NCI-H2227 (cell line): ENCODE results near the gene PPP1R13B.
"Not testable (repeated sequence)": the region's sequence is repeated elsewhere in the genome, so short reads cannot be mapped to it uniquely, and the experiment has no call there.

Experiments used
- DNase-seq: peaks from one replicate; lab custom pipeline; 2025; ENCODE audit not compliant: unreplicated experiment; lab: John Stamatoyannopoulos, UW

PPP1R13B gene

DNA sequence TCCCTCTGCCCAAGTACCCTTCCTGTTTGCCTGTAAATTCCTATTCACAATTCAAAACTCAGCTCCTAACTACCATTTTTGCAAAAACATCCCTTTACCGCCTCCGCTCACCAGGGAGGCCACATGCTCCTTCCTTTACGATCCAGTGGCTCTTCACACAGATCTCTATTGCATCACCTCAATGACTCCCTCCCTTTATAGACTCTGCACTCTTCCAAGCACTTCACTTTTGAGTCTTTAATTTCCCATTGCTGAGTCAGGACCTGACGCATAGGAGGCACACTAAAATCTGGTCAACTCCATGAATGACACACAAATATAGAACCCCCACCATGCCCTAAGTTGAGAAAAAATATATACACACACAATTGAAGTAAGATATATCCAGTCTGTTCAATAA is 45.9 kb downstream of the PPP1R13B start:
- peak; percentile 49 for DNase-seq

GRCh38 chr14:103793192-103793591 is 54.2 kb downstream of the PPP1R13B start:
- not testable (repeated sequence) for DNase-seq

DNA sequence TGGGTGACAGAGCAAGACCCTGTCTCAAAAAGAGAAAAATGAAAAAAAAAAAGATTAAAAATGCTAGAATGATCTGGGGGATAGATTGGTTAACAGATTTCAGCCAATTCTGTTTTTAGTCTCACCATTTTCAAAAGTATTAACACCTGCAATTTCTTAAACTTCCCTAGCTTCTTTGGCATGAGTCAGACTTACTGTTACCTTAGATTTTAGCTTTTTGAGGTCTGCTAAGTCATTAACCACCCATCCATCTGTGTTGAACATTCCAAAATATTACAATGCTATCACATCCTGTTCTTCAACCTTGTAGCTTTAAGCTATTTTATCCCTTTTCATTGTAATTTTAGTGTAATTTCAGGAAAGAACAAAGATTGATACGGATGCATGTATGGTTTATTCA is 59.3 kb downstream of the PPP1R13B start:
- no peak for DNase-seq

DNA sequence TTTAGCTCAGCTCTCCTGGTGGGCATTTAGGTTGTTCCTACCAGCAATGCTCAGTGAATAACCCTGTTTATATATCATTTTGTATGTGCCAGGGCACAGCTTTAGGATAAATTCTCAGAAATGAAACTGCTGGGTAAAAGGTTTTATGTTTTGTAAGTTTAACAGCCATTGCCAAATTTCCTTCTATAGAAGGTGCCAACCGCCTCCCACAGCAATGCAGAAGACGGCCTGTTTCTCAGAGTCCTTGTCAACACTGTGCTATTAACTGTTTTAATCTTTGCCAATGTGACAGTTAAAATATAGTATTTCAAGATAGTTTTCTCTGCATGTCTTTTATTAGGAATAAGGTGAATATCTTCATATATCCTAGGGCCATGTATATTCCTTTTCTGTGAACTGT is 65.0 kb downstream of the PPP1R13B start:
- no peak for DNase-seq

GRCh38 chr14:103776319-103776718 is 71.1 kb downstream of the PPP1R13B start:
- not testable (repeated sequence) for DNase-seq

- DNase-seq = no peak
Measured at GRCh38 chr14:103775506-103775905, 71.9 kb downstream of the PPP1R13B start.

GRCh38 chr14:103773521-103773920 is 73.9 kb downstream of the PPP1R13B start:
- no peak for DNase-seq

- no peak for DNase-seq
Measured at GRCh38 chr14:103772078-103772712, 75.2 kb downstream of the PPP1R13B start.

DNA sequence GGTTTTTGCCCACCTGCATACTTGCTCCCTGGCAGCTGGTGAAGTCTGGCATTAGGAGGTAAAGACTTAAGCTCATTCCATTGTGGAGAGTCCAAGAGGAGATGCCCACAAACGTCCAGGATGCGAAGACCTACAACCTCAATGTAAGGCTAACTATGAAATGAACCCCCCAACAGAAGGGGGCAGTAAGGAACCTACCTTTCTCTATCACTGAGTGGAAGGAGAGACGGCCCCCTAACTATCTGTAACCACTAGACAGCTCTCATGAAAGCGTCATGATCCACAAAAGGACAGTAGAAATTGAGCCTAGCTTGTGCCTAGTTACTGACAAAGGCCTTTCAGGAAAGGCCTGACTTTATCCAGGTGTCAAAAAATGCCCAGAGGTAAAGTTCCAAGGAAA is 76.5 kb downstream of the PPP1R13B start:
- no peak for DNase-seq

- DNase-seq = no peak
Measured at GRCh38 chr14:103770500-103770899, 76.9 kb downstream of the PPP1R13B start.

DNA sequence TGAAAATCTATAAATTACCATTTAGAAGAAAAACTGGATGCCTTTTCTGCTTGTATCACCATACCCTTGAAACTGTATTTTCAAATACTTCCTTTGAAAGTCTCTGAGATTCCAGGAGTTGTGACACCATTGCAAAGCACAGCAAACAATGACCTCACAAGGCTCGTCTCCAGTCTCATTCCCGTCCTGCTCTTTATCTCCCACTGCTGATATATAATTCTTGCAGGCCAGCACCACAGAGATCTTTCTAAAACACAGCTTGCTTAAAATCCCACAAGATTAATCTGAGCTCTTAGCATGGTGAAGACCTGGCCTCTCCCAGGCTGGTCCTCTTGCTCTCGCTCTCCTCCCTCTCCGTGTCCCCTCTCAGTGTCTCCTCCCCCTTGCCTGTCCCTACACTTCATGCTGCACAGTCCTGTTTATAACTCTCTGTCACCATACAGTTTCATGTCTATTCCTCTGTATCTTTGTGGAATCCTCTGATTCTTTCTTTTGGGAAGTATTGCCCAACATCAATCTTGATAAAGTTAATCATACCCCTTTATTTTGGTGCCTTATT is 80.0 kb downstream of the PPP1R13B start:
- DNase-seq = no peak

DNA sequence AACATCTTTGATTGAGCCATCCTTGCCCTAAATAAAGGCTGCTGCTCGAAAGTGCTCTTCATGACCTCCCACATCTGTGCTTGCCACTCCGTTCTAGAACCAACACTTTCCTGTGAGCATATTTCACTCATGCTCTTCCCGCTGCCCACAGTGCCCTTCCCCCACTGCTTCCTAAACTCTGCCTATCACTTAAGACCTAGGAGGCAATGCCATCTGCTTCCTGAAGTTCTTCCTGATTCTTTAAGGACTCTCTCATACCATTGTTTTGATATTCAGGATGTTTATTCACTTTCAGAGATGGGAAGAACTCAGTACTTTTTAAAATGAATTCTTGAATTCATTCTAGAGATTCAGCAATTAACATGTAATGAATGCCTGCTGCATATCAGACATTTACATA is 81.8 kb downstream of the PPP1R13B start:
- no peak for DNase-seq

GRCh38 chr14:103763730-103764488 is 83.5 kb downstream of the PPP1R13B start:
- no peak for DNase-seq

DNA sequence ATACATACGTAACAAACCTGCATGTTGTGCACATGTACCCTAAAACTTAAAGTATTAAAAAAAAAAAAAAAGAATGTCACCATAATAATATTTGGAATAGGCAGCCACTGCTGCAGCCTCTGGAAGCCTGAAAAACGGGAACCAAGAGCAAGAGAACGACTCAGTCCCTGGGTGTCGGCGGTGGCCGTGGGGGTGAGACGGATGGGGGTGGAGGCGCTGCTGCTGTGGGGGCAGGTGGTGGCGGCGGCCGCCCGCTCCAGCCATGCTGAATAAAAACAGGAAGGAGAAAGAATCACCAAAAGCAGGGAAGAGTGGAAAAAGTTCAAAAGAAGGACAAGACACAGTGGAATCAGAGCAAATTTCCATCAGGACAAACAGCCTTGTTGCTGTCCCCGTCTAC is 84.8 kb downstream of the PPP1R13B start:
- no peak for DNase-seq

DNA sequence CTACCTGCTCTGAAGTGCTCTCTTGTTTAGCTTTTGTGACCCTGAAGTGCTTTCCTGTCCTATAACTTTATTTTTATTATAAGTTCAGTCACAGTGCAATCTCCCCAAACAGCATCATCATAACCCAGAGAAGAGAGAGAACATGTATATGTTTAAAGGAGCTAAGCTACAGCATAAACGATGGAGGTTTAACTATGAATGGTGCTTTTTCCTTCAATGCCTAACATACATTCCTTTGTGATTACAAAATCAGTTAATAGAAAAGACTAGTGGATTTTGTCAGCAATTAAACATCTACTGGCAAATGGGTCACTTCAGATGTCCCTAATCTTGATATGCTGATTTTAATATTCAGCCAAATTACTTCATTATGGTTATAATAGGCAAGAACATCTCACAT is 85.3 kb downstream of the PPP1R13B start:
- DNase-seq = no peak

DNA sequence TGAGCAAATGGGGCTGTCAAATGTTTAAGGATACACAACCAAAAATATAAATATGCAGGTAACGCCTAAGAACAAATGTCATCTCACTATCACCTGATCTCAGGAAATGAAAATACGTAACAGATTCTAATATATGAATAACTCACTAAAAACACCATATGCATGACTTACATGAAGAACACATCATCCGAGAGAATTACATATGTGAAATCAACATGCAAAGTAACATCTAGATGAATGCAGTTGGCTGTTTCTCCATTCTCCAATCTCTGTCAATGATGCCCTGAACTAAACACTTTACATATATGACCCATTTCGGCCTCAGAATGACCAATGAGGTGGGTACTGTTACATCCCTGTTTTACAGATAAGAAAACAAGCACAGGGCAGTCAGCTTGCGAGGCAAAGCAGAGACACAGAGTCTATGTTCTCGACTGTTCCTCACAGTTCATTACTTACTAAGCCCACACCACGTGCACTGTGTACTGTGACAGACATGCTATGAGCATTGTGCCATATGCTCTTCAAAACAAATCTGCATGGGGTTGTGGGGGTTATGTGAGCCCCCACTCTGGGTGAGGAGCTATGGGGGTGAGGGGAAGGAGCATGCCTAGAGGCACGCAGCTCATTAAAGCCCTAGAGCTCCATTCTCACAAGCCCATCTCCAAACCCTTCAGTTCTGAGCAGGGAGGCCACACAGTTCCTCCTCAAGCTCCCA is 89.2 kb downstream of the PPP1R13B start:
- no peak for DNase-seq

GRCh38 chr14:103755060-103755459 is 92.3 kb downstream of the PPP1R13B start:
- DNase-seq = no peak

DNA sequence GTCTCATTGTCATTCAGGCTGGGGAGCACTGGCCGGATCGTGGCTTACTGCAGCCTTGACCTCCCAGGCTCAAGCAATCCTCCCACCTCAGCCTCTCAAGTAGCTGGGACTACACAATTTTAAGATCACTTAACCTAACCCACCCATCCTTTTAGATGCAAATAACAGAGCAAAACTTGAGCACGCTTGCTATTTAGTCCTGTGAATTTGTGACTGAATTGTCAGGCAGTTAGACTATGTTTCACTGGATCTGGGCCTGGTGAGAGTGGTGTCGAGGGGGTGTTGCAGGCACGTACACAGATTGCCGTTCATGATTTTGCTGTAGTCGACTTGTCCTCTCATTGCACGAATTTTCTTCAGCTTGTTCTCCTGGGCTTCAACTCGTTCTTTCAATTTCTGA is 93.6 kb downstream of the PPP1R13B start:
- DNase-seq = no peak

GRCh38 chr14:103749860-103750259 is 97.5 kb downstream of the PPP1R13B start:
- DNase-seq = no peak

DNA sequence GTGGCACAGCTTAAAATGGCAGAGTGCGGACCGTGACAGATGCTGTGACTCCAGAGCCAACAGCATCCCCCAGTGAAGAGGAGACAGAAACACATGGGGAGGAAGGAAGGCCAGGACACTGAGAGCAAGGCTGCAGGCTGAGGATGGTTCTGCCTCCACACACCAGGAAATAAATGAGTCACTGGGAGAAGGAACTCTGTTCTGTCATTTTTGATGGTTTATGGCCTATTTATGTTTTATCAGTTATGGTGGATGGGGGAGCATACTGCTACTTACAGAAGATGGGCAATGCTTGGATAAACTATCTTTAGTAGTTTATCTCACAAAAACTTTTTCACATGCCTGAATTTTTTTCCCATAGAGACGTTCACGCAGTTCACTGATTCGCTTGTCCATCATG is 97.9 kb downstream of the PPP1R13B start:
- no peak for DNase-seq

DNA sequence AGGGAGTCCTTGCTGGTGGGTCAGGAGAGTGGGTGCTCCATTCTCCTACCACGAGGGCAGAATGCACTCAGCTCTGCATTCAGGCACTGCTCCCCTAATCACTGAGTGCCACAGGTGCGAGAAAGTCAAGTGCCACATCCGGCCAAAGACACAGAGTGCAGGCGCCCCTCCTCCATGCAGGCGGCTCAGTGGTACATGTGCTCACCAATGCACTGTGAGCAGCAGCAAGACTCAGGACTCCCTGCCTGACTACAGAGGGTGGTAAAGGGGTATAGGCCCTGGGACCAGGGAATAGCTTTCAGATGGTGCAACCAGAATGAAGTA is 98.9 kb downstream of the PPP1R13B start:
- DNase-seq = no peak

DNA sequence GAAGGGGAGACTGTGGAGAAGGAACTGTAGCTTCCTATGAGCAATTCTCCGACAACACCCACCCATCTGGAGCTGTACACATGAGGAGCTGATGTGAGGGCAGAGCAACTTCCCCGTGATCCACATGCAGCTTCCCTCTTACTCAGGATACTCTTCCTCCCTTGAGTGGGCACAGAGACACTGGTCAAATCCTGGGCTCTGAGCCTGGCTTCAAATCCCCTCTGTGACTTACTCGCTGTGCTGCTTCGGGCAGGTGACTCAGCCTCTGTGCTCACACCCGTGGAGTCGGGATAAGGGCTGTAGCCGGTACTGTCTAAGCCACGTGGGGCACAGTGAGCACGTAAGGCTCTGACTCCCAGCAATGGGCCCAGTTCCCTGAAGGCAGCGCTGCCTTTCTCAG is 100.7 kb downstream of the PPP1R13B start:
- no peak for DNase-seq
